K562 (cell line): Measurements from ENCODE around the gene AEN. TPM values are rescaled to one million over a fixed set of nuclear protein-coding genes. Genes with fewer than 3 reads are reported as not detected.

Experiments used
- ATAC-seq: fragments of 200-7000 bp; cut with Tn5 transposase; 3 replicates; pipeline ENCODE4 v1.9.1; 2020; ENCODE audit warnings: moderate library complexity
- BruUV-seq: library from RNA; stranded (reverse); fragments of 400-500 nt; replicated peaks from 2 replicates; lab custom pipeline; 2021; lab: Mats Ljungman, UMichigan
- CTCF ChIA-PET: fragments of 300-600 bp; formaldehyde crosslinking; extraction: SDS; loops from one replicate; lab custom pipeline; 2021; ENCODE audit warnings: low intra/inter-chr PET ratio; lab: Yijun Ruan, JAX
- POLR2A ChIA-PET: fragments of 300-600, 350-650 bp; sonication (Branson Sonifier 250); formaldehyde crosslinking; extraction: SDS; loops from one replicate; lab custom pipeline; 2021; ENCODE audit warnings: antibody characterized with exemption, inconsistent platforms; lab: Yijun Ruan, JAX
- DNase-seq, 4 experiments: peaks; one replicate each; pipeline versions ENCODE4 v3.0.0 to v3.0.0-alpha.2; 2011 to 2018; ENCODE audit warnings: low spot score in 3 of 4, mixed read lengths in 3 of 4; ENCODE audit errors: extremely low read depth in 1 of 4
- FAIRE-seq: peaks from 2 replicates; lab custom pipeline; 2011; peaks lifted over from hg19 to GRCh38; lab: Jason Lieb, UNC
- H2AFZ ChIP-seq: 2 replicates; pipeline ENCODE4 v1.6.0; 2011; ENCODE audit warnings: low read depth, low read length, control low read depth, inconsistent platforms
- H3K27ac ChIP-seq: fragments of 200-600 bp; 3 replicates; pipeline ENCODE4 v1.8.0; 2011; ENCODE audit warnings: low read depth, mild to moderate bottlenecking, control low read depth, inconsistent platforms, low read length, moderate library complexity, mixed read lengths; ENCODE audit errors: extremely low read depth
- H3K27me3 ChIP-seq, 2 experiments: fragments of 300-600 bp in 1 of 2; 2 replicates in 1 of 2; 3 replicates in 1 of 2; pipeline versions ENCODE4 v1.6.0 to v1.8.0; 2011; ENCODE audit warnings: inconsistent platforms in 2 of 2, low read length in 2 of 2, mild to moderate bottlenecking in 1 of 2, mixed read lengths in 1 of 2, moderate library complexity in 1 of 2; ENCODE audit not compliant: control insufficient read depth in 2 of 2, insufficient read depth in 2 of 2
- H3K36me3 ChIP-seq: fragments of 300-600 bp; 3 replicates; pipeline ENCODE4 v1.8.0; 2011; ENCODE audit warnings: mild to moderate bottlenecking, low read length, inconsistent platforms; ENCODE audit not compliant: control insufficient read depth, insufficient read depth
- H3K4me1 ChIP-seq, 2 experiments: fragments of 200-600 bp in 1 of 2; replicated peaks in 1 of 2; 2 replicates in 1 of 2; 3 replicates in 1 of 2; pipeline versions ENCODE4 v1.5.1 to v1.8.0; 2011; ENCODE audit warnings: inconsistent platforms in 2 of 2, low read length in 2 of 2, mild to moderate bottlenecking in 1 of 2, mixed read lengths in 1 of 2, moderate library complexity in 1 of 2; ENCODE audit not compliant: control insufficient read depth in 2 of 2, insufficient read depth in 2 of 2
- H3K4me2 ChIP-seq: 2 replicates; pipeline ENCODE4 v1.6.1; 2011; ENCODE audit warnings: low read length, control low read depth, inconsistent platforms, mixed read lengths; ENCODE audit not compliant: insufficient read depth
- H3K4me3 ChIP-seq: fragments of 200-600 bp; sonication (generic), shearing (Covaris generic); 2 replicates; pipeline ENCODE4 v1.5.1; 2016; ENCODE audit warnings: control low read depth, inconsistent platforms
- H3K79me2 ChIP-seq: fragments of 200-600 bp; 3 replicates; pipeline ENCODE4 v1.8.0; 2011; ENCODE audit warnings: low read length, inconsistent platforms; ENCODE audit not compliant: control insufficient read depth, insufficient read depth
- H3K9ac ChIP-seq, 2 experiments: 2 replicates each; pipeline versions ENCODE4 v1.6.0 to v1.6.1; 2011; ENCODE audit warnings: low read depth in 2 of 2, low read length in 2 of 2, control low read depth in 1 of 2, inconsistent platforms in 1 of 2, mild to moderate bottlenecking in 1 of 2, mixed read lengths in 1 of 2; ENCODE audit not compliant: insufficient read depth in 1 of 2
- H3K9me1 ChIP-seq: one replicate; pipeline ENCODE4 v1.6.0; 2011; ENCODE audit warnings: inconsistent platforms, mild to moderate bottlenecking, low read length, moderate library complexity; ENCODE audit not compliant: control insufficient read depth, insufficient read depth
- H3K9me3 ChIP-seq: replicated peaks from 2 replicates; pipeline ENCODE4 v1.5.1; 2011; ENCODE audit warnings: low read depth, low read length, inconsistent platforms; ENCODE audit not compliant: control insufficient read depth, insufficient read depth
- H4K20me1 ChIP-seq: replicated peaks from 2 replicates; pipeline ENCODE4 v1.6.1; 2011; ENCODE audit warnings: low read length, inconsistent platforms, mixed read lengths; ENCODE audit not compliant: control insufficient read depth, insufficient read depth
- ARID3A ChIP-seq: IDR thresholded peaks from 2 replicates; pipeline ENCODE4 v1.6.1; 2012; ENCODE audit warnings: low read depth, low read length, improper control_type of control experiment, borderline replicate concordance
- GABPB2 ChIP-seq: fragments of 250-450 bp; sonication (Bioruptor Pico); conservative IDR thresholded peaks from 2 replicates; pipeline ENCODE4 v1.5.1; 2021; ENCODE audit warnings: mild to moderate bottlenecking
- NUFIP1 ChIP-seq: fragments of 450-650 bp; IDR thresholded peaks from 2 replicates; pipeline ENCODE4 v1.6.1; 2018; ENCODE audit not compliant: partially characterized antibody
- POLR2AphosphoS2 ChIP-seq: IDR thresholded peaks from 2 replicates; pipeline ENCODE4 v1.6.1; 2012; ENCODE audit warnings: low read length, improper control_type of control experiment
- PRPF4 ChIP-seq: fragments of 200-400 bp; formaldehyde crosslinking; IDR thresholded peaks from one replicate; pipeline ENCODE4 v1.6.1; 2017; ENCODE audit warnings: low read length, low read depth, mild to moderate bottlenecking; ENCODE audit not compliant: insufficient read depth, poor library complexity, severe bottlenecking
- RBFOX2 ChIP-seq: fragments of 200-400 bp; formaldehyde crosslinking; IDR thresholded peaks from 2 replicates; pipeline ENCODE4 v1.6.1; 2017; ENCODE audit warnings: low read depth, mild to moderate bottlenecking, low read length, moderate library complexity
- WHSC1 ChIP-seq: IDR thresholded peaks from one replicate; pipeline ENCODE4 v1.6.1; 2012; ENCODE audit warnings: low read length, control low read depth, inconsistent platforms
- WGBS: fragments of 100-300 bp; shearing (Covaris generic); methylation state at CpG from one replicate; pipeline ENCODE4 v1.1.6; 2016; ENCODE audit warnings: low coverage, mixed read lengths; ENCODE audit not compliant: insufficient coverage; ENCODE audit errors: missing lambda C conversion rate; 5-methylcytosine and 5-hydroxymethylcytosine counted together
- in situ Hi-C: fragments of 300-500 bp; cut with MboI; formaldehyde crosslinking; loops from 4 replicates; pipeline ENCODE4 v1.15.0; 2018; ENCODE audit warnings: inconsistent platforms, mixed read lengths
- intact Hi-C: fragments of 100-400 bp; cut with micrococcal nuclease; formaldehyde crosslinking; loops from 2 replicates; pipeline ENCODE4 v1.14.2; 2022
- polyA plus RNA-seq, 8 experiments: library from polyadenylated mRNA; depleted of rRNA in 4 of 8; stranded (reverse) in 5 of 8; unstranded in 3 of 8; fragments of >200 nt; fragmentation: Nextera tagmentation in 2 of 8; fragmentation: Illumina TruSeq in 1 of 8; extraction: Ambion mirVana in 2 of 8; extraction: Trizol in 1 of 8; gene quantifications; 2 replicates each; pipeline versions ENCODE4 v1.2.1 to v1.2.3, GENCODE V29; 2011 to 2014; ENCODE audit warnings: inconsistent platforms in 1 of 8, missing spikeins in 1 of 8
- total RNA-seq, 7 experiments: library from RNA; depleted of rRNA in 6 of 7; stranded (reverse); fragments of >200 nt in 6 of 7; fragmentation: Illumina TruSeq in 2 of 7; extraction: Trizol in 2 of 7; gene quantifications; 2 replicates each; pipeline versions ENCODE4 v1.2.1 to v1.2.3, GENCODE V29; 2011 to 2021; ENCODE audit warnings: low replicate concordance in 1 of 7
- TF ChIP-seq, protein P1 (sequence below): fragments of 450-650 bp; IDR thresholded peaks from 2 replicates; pipeline ENCODE4 v1.6.1; 2016; ENCODE audit warnings: low read depth

AEN gene
- total and polyA plus RNA-seq, 9 of the 15 experiments (the other 6 are each of a cell fraction or from before 2014, with no cell fraction given): 9.0 to 51.0 (median 32.8) TPM

- TF ChIP-seq NUFIP1 (no peak), WHSC1 (no peak), RBFOX2 (no peak), PRPF4 (no peak)
These were observed 23.6 kb downstream of the AEN start (continued) for GRCh38 chr15:88644741-88645140.

GRCh38 chr15:88645171-88646087 is 24.3 kb downstream of the AEN start:
- 0 out of 2 replicates have a peak, but pooled peaks cover 3% of the 10 kb centered on the region for H4K20me1 ChIP-seq
- H3K36me3 ChIP-seq: no peaks in the 10 kb centered on the region
- H3K9me3 ChIP-seq: no peaks in the 10 kb centered on the region
- ChIA-PET CTCF (no interaction called here), POLR2A (no interaction called here)
- FAIRE-seq (no peak), ATAC-seq (no peak), DNase-seq (no peak)
- no peak overlapping the region for H3K9ac ChIP-seq
- H3K79me2 ChIP-seq: no peaks in the 10 kb centered on the region
- no peak overlapping the region for H3K4me3 ChIP-seq
- no peak overlapping the region for H3K27ac ChIP-seq
- no peaks in the 10 kb centered on the region for H3K4me1 ChIP-seq
- no peak overlapping the region for H2AFZ ChIP-seq
- peaks cover 0 to 32% of the 10 kb centered on the region in 2 experiments; a peak in 3 of 5 replicates for H3K27me3 ChIP-seq
- BruUV-seq: no TSS peak
- intact Hi-C loops: no loop called here
- 18% methylated on average over 14 of the region's 14 CpGs for WGBS
- no peak overlapping the region for H3K4me2 ChIP-seq
- no peaks in the 10 kb centered on the region for H3K9me1 ChIP-seq
- in situ Hi-C loops: no loop called here
- TF ChIP-seq POLR2AphosphoS2 (no peak), GABPB2 (CRISPR knock-in tag) (no peak), ARID3A (no peak)
- TF ChIP-seq, protein P1, sequence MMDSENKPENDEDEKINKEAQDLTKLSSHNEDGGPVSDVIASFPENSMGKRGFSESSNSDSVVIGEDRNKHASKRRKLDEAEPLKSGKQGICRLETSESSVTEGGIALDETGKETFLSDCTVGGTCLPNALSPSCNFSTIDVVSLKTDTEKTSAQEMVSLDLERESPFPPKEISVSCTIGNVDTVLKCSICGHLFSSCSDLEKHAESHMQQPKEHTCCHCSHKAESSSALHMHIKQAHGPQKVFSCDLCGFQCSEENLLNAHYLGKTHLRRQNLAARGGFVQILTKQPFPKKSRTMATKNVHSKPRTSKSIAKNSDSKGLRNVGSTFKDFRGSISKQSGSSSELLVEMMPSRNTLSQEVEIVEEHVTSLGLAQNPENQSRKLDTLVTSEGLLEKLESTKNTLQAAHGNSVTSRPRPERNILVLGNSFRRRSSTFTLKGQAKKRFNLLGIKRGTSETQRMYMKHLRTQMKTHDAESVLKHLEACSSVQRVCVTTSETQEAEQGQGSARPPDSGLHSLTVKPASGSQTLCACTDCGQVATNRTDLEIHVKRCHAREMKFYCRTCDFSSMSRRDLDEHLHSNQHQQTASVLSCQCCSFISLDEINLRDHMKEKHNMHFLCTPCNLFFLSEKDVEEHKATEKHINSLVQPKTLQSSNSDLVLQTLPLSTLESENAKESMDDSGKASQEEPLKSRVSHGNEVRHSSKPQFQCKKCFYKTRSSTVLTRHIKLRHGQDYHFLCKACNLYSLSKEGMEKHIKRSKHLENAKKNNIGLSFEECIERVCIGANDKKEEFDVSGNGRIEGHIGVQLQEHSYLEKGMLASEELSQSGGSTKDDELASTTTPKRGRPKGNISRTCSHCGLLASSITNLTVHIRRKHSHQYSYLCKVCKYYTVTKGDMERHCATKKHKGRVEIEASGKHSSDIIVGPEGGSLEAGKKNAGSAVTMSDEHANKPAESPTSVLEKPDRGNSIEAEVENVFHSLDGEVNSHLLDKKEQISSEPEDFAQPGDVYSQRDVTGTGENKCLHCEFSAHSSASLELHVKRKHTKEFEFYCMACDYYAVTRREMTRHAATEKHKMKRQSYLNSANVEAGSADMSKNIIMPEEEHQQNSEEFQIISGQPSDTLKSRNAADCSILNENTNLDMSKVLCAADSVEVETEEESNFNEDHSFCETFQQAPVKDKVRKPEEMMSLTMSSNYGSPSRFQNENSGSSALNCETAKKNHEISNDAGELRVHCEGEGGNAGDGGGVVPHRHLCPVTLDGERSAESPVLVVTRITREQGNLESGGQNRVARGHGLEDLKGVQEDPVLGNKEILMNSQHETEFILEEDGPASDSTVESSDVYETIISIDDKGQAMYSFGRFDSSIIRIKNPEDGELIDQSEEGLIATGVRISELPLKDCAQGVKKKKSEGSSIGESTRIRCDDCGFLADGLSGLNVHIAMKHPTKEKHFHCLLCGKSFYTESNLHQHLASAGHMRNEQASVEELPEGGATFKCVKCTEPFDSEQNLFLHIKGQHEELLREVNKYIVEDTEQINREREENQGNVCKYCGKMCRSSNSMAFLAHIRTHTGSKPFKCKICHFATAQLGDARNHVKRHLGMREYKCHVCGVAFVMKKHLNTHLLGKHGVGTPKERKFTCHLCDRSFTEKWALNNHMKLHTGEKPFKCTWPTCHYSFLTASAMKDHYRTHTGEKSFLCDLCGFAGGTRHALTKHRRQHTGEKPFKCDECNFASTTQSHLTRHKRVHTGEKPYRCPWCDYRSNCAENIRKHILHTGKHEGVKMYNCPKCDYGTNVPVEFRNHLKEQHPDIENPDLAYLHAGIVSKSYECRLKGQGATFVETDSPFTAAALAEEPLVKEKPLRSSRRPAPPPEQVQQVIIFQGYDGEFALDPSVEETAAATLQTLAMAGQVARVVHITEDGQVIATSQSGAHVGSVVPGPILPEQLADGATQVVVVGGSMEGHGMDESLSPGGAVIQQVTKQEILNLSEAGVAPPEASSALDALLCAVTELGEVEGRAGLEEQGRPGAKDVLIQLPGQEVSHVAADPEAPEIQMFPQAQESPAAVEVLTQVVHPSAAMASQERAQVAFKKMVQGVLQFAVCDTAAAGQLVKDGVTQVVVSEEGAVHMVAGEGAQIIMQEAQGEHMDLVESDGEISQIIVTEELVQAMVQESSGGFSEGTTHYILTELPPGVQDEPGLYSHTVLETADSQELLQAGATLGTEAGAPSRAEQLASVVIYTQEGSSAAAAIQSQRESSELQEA: no peak
